ENCODE results near the gene ANTXR1. TPM values are rescaled to one million over a fixed set of nuclear protein-coding genes. Genes with fewer than 3 reads are reported as not detected.
A peak's percentile ranks its signal among the peaks of the same experiment; 100 is the strongest.

The ANTXR1 gene
- total RNA-seq, 8 experiments from 2014 or later: 5.2 to 259 (median 39.8) TPM

DNA sequence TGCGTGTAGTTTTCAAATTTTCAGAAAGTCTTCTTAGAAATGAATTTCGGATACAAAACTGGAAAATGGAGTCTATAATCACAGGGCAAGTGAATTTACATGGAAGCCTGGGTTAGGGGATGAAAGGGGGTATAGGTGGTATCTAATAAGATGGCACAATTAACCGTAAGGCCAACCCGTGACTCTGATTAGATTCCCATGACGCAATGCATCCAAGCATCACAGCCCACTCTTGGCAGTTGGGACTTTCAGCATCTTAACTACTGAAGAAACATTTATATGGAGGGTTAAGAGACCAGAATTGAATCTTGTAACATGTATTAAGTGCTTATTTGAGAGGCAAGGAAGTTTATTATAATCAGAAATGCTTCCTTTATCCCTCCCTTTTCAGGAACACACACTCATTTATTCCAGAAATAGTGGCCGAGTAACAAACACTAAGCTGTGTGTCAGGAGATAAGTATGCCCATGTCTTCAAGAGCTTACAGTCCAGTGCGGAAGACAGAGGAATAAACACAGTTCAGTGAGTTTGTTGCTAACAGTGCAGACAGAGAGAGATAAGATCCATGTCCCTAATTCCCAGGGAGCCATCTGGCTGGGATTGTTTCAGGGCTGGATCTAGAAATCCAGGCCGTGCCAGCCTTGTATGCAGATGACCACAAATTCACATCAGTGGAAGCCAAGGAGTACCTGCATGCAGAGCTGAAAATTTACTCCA, 151.2 kb downstream of the ANTXR1 start:
- ATAC-seq (replicated peaks in 6 of 8): peak in 1 of 8 experiments; percentile 43
- no peak overlapping the region for H3K27ac ChIP-seq
- in situ Hi-C loops (cut with MboI; ENCODE audit: low pct_unique_long_range_greater_than_20kb in 2 of 9, low sequenced_read_pairs in 9 of 9, unreplicated experiment in 9 of 9): no loop called here
- WGBS, 10 experiments: 64 to 100% (median 95%) methylated on average over 3 to 8 of the region's 8 CpGs; no CpG with 5 or more reads in 2 of the 10 experiments
- H3K4me3 ChIP-seq: no peak overlapping the region
- H3K4me1 ChIP-seq (replicated peaks in 1 of 2): peaks cover 3% of the 10 kb centered on the region in 2 donors

DNA sequence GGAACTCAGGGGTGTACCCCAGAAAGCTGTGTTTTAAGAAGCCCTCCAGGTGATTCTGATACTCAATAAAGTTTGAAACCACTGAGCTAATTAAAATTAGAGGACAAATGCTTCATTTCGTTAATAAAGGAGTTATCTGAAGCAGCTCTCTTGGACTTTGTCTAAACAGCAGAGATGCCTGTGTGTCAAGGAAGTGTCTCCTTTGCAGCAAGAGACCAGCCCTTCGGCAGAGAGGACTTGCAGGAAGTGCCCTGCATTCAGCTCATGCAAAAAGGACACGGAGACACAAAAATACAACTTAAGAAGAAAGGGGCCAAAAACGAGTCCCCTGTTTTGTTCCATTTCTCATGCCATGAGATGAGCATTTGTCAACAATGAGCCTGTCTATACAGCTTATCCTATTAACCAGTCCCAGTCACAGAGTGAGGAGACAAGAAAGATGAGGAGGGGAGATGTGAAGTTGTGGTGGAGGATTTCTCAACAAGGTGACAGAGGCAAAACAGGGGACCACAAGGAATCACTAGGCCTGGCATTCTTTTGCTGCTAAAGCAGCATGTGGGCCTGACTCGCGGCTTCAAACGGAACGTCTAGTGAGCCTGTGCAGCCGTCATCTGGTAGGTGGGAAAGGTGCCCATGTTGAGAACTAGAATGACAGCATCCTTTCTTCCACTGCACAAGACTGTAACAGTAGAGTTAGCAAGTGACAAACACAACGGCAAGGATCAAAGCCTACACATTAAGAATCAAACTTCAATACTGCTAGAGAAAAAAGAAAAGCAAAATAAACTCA, 152.3 kb downstream of the ANTXR1 start:
- peaks cover 3 to 14% of the 10 kb centered on the region in 2 donors for H3K4me1 ChIP-seq (replicated peaks in 1 of 2)
- in situ Hi-C loops (cut with MboI; ENCODE audit: low pct_unique_long_range_greater_than_20kb in 2 of 9, low sequenced_read_pairs in 9 of 9, unreplicated experiment in 9 of 9): no loop called here
- no peak overlapping the region for H3K4me3 ChIP-seq
- WGBS, 10 experiments: 51 to 100% (median 77%) methylated on average over 1 to 10 of the region's 10 CpGs
- ATAC-seq (replicated peaks in 6 of 8): no peak
- no peak overlapping the region for H3K27ac ChIP-seq

DNA sequence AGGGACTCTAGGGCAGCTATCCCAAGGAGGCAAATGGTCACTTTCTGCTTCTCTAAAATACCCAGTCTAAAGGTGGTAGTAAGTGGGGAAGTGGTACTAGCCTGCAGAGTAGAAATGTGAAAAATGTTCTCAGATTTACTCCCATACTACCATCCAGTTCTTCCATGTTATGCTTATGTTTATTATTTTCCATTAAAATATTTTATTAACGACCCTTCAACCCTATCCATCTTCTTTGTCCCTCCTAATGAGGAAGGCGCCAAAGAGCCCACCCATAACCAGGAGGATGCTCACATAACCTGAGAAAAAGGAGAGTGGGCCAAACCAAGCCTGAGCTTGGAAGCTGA, 153.5 kb downstream of the ANTXR1 start:
- in situ Hi-C loops (cut with MboI; ENCODE audit: low pct_unique_long_range_greater_than_20kb in 2 of 9, low sequenced_read_pairs in 9 of 9, unreplicated experiment in 9 of 9): no loop called here
- Histone ChIP-seq H3K4me3 (no peak overlapping the region), H3K4me1 (replicated peaks in 1 of 2) (peaks cover 3 to 16% of the 10 kb centered on the region in 2 donors), H3K27ac (no peak overlapping the region)
- WGBS, 10 experiments: 70 to 100% (median 86%) methylated on average over 1 to 2 of the region's 2 CpGs; no CpG with 5 or more reads in 2 of the 10 experiments
- no peak for ATAC-seq (replicated peaks in 6 of 8)

DNA sequence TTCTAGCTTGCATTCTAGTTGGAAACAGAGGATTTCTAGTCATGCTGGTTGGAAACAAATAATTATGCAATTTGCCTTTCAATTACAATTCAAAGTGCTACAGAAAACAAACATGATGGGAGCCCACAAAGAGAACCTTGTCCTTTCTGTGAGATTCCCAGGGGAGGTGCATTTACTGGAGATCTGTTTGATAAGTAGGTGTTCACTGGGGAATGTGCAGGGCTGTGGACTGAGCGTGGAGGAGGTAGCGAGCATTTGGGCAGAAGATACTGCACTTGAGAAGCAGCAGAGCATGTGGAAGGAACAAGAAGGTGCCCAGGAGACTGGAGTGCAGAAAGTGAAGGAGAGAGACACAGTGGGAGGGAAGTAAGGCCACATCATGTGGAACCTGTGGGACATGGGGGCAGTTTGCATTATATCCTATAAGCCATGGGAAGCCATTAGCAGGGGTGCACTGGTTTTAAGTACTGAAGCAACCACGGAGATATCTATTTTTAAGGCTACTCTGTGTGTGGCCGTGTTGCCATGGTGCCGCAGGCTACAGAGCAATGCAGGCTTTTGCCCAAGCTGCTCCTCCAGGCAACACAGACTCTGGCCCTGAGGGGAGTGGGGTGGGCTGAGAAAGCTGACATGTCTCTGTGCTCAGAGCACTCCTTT, 154.0 kb downstream of the ANTXR1 start:
- no peak overlapping the region for H3K4me3 ChIP-seq
- in situ Hi-C loops (cut with MboI; ENCODE audit: low pct_unique_long_range_greater_than_20kb in 2 of 9, low sequenced_read_pairs in 9 of 9, unreplicated experiment in 9 of 9): no loop called here
- peaks cover 3 to 16% of the 10 kb centered on the region in 2 donors for H3K4me1 ChIP-seq (replicated peaks in 1 of 2)
- H3K27ac ChIP-seq: no peak overlapping the region
- peak in 3 of 8 experiments; percentile 33 to 76 (median 43) for ATAC-seq (replicated peaks in 6 of 8)
- 86 to 100% (median 92%) methylated on average over 1 to 2 of the region's 5 CpGs; no CpG with 5 or more reads in 3 of the 10 experiments for WGBS, 10 experiments

DNA sequence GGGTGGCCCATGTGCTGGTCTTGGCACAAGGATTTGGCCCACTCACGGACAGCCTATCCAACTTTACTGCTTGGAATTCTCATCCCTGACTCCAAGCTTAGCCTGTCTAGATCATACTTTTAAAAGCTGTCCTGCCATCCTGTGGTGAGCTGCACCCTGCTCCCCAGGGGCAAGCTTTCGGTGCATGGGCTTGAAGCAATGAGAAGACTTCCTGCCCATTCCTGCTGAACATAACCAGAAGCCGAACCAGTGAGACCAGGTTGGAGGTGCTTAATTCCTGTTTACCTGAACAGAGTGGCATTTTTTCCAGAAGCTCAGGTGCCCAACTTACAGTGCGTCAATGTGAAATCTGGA, 154.5 kb downstream of the ANTXR1 start:
- Histone ChIP-seq H3K27ac (no peak overlapping the region), H3K4me3 (no peak overlapping the region), H3K4me1 (replicated peaks in 1 of 2) (peaks cover 3 to 16% of the 10 kb centered on the region in 2 donors)
- WGBS, 10 experiments: 40 to 100% (median 75%) methylated on average over 1 to 4 of the region's 4 CpGs; no CpG with 5 or more reads in 2 of the 10 experiments
- in situ Hi-C loops (cut with MboI; ENCODE audit: low pct_unique_long_range_greater_than_20kb in 2 of 9, low sequenced_read_pairs in 9 of 9, unreplicated experiment in 9 of 9): no loop called here
- no peak for ATAC-seq (replicated peaks in 6 of 8)

DNA sequence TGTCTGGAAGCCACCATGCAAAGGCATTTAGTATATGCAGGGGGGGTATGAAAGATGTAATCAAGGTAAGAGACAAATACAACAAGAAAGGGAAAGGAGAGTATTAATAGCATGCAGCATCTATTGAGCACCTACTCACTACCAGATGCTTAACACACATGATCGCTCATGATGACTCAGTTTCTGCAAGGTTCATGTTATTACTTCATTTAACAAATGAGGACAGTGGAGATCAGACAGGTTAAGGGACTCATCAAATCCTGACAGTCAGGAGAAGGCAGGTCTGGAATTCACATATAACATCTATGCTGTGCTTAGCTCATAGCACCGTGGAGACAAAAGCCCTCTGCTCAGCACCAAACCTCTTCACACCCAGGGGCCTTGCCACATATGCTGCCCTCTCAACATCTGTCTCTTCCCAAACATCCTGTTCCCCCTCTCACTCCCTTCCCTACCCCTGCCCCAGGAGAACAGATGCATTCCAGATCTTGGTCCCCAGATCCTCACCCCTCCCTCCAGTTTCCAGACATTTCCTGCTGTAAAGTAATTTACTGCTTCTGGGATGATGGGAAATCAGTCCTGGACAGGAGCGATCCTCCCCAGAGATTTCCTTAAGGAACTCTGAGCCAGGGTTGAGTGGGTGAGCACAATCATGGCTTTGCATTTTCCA, 155.3 kb downstream of the ANTXR1 start:
- in situ Hi-C loops (cut with MboI; ENCODE audit: low pct_unique_long_range_greater_than_20kb in 2 of 9, low sequenced_read_pairs in 9 of 9, unreplicated experiment in 9 of 9): no loop called here
- Histone ChIP-seq H3K27ac (no peak overlapping the region), H3K4me3 (no peak overlapping the region), H3K4me1 (replicated peaks in 1 of 2) (peaks cover 3 to 16% of the 10 kb centered on the region in 2 donors)
- 94 to 100% (median 100%) methylated on average over 1 to 2 of the region's 3 CpGs; no CpG with 5 or more reads in 4 of the 10 experiments for WGBS, 10 experiments
- ATAC-seq (replicated peaks in 6 of 8): no peak

DNA sequence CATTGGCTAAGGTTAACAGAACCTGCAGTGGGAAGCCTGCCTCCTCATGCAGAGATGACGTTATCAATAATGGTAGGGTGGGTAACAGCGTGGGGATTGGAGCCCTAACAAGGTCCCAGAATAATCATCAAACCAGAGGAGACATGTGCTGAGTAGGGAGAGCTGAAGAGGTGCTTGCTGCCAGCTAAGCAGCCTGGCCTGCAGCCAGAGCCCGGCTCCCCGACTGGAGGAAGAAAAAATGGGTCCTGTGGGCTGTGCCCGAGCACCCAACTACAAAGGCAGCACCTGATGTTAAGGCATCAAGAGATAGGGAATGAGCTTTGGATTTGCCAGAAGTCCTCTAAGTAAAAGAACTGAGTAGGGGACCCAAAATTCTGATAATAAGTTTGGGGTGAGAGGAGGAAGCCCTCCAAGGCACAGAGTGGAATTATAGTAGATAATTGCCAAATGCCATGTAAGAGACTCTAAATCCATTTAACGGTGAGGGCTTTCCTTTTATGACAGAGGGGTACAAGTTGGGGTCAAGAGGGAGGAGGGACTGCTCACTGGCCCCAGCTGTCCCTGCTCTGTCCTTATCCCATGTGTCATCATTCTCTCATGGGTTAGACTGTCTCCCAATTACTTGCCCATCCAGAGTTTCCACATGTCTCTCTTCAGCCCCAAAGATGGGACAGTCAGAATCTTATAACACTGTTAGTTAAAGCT, 156.1 kb downstream of the ANTXR1 start:
- Histone ChIP-seq H3K4me1 (replicated peaks in 1 of 2) (peaks cover 3 to 16% of the 10 kb centered on the region in 2 donors), H3K27ac (no peak overlapping the region)

DNA sequence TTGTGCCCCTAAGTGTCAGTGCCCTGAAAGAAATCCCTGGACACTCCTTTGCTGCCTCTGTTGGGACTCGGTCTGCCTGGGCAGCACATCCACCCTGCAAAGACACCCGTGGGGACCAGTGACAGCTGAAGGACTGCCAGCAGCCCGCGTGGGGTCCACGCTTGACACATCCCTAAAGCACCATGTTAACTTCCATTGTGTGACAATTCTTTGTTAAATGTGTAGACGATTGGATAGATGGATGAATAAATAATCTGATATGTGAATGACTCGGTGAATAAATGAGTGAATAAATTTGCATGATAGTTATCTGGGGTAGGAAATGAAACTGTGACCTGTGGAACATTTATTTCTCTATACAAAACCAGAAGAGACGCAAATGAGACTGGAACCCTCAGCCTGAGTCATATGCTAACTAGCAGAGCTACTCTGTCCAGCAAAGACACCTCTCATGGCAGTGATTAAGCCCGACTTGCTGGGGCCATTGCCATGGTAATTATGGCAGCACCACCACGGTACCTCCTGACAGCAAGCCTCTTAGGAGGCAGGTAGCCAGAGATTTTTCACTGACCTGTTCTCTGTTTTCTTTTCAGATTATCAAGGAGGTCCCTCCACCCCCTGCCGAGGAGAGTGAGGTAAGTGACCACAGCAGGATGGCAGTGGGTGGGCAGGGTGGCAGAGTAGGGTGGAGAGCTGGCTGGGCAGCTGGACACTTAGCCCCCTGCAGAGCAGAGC, 156.8 kb downstream of the ANTXR1 start:
- ATAC-seq (replicated peaks in 6 of 8): peak in 7 of 8 experiments; percentile 54 to 86 (median 77)
- H3K4me3 ChIP-seq: no peak overlapping the region
- in situ Hi-C loops (cut with MboI; ENCODE audit: low pct_unique_long_range_greater_than_20kb in 2 of 9, low sequenced_read_pairs in 9 of 9, unreplicated experiment in 9 of 9): no loop called here
- no peak overlapping the region for H3K27ac ChIP-seq
- WGBS, 10 experiments: 0 to 76% (median 45%) methylated on average over 1 to 11 of the region's 11 CpGs; no CpG with 5 or more reads in 2 of the 10 experiments
- H3K4me1 ChIP-seq (replicated peaks in 1 of 2): peaks cover 3 to 16% of the 10 kb centered on the region in 2 donors

More for the DNA sequence above, 156.1 kb downstream of the ANTXR1 start:
- ATAC-seq (replicated peaks in 6 of 8): peak in 3 of 8 experiments; percentile 14 to 40 (median 30)
- no peak overlapping the region for H3K4me3 ChIP-seq
- in situ Hi-C loops (cut with MboI; ENCODE audit: low pct_unique_long_range_greater_than_20kb in 2 of 9, low sequenced_read_pairs in 9 of 9, unreplicated experiment in 9 of 9): no loop called here
- 19 to 100% (median 95%) methylated on average over 2 to 4 of the region's 6 CpGs; no CpG with 5 or more reads in 4 of the 10 experiments for WGBS, 10 experiments

DNA sequence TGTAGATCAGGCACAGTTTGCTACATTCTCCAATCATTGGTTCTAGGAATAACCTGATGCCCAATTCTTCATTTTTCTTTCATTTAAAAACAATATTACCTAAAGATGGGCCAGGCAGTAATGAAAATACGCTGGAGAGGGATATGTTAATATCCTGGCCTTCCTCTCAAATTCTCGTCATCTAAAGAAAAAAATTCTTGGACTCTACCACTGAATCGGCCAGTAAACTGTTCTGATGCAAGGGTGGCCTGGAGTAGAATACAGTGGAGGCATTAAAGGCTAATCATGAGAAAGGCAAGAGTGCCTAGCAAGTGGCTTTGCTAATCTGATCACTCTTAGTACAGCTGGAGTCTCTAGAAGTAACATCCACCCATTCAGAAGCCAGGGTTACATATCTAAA, 157.7 kb downstream of the ANTXR1 start:
- WGBS, 10 experiments: 20 to 100% (median 92%) methylated on average over 1 to 3 of the region's 3 CpGs; no CpG with 5 or more reads in 3 of the 10 experiments
- Histone ChIP-seq H3K4me1 (replicated peaks in 1 of 2) (peaks cover 3 to 16% of the 10 kb centered on the region in 2 donors), H3K27ac (no peak overlapping the region), H3K4me3 (no peak overlapping the region)
- in situ Hi-C loops (cut with MboI; ENCODE audit: low pct_unique_long_range_greater_than_20kb in 2 of 9, low sequenced_read_pairs in 9 of 9, unreplicated experiment in 9 of 9): no loop called here
- ATAC-seq (replicated peaks in 6 of 8): no peak

DNA sequence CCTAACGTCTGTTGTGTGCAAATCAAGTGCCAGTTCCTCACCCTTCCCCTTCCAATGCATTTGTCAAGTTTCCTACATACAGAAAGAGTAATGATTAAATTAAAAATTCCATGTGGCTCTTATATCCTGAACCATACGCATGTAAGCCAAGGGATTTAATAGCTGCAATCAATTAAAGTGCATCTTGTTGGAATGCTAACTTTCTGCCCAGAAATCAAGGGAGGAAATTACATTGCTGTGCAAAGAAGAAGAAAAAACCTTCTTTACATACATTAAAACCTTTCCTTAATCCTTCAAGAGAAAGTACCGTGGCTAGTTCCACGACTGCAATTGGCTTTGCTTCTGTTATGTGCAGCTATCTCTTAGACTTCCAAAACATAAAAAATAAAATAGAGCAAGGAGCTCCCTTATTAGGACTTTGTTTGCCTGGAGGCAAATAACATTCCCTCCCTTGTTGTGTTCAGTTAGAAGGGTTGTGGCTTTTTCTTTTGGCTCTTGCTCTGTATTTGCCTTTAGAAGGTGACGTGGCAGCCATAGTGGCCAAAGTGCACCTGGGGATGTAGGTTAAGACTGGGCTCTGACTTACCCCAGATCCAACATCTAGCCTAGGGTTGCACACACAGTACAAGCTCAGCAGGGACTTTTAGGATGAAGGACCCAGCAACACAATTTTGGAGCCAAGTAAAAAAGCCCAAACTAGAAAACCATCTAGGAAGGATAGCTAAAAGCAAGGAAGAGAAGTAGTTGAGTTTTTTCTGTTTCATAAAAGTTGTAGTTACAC, 158.3 kb downstream of the ANTXR1 start:
- peak in 2 of 8 experiments; percentile 24 to 64 for ATAC-seq (replicated peaks in 6 of 8)
- Histone ChIP-seq H3K27ac (no peak overlapping the region), H3K4me1 (replicated peaks in 1 of 2) (peaks cover 3 to 16% of the 10 kb centered on the region in 2 donors), H3K4me3 (no peak overlapping the region)
- 17 to 84% (median 59%) methylated on average over 2 to 5 of the region's 5 CpGs; no CpG with 5 or more reads in 2 of the 10 experiments for WGBS, 10 experiments
- in situ Hi-C loops (cut with MboI; ENCODE audit: low pct_unique_long_range_greater_than_20kb in 2 of 9, low sequenced_read_pairs in 9 of 9, unreplicated experiment in 9 of 9): no loop called here

DNA sequence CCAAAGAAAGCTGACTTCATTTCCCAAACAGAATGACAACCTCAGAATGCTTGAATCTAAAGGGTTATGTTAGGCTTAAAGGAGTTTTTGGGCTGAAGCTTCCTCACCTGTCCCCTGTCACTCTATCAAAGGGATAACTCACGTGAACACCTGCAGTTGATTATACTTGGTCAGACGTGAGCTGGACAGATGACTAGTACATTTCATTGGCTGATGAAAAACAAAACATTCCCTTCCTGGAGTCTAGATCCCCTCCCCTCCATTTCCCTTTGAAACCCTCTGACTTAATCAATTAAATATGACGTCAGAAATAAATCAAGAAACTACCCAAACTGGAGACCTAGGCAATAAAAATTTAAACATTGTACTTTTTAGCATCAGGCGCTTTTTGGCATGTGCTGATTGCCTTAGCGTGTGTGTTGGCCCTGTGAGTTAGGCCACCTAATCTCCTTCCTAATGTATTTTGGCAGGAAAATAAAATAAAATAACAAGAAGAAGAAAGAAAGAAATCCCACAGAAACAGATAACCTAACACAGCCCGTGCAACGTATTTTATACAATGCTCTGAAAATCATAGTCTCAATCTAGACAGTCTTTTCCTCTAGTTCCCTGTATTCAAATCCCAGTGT, 159.0 kb downstream of the ANTXR1 start:
- Histone ChIP-seq H3K27ac (no peak overlapping the region), H3K4me3 (no peak overlapping the region), H3K4me1 (replicated peaks in 1 of 2) (peaks cover under 1 to 16% of the 10 kb centered on the region in 2 donors)
- no peak for ATAC-seq (replicated peaks in 6 of 8)
- in situ Hi-C loops (cut with MboI; ENCODE audit: low pct_unique_long_range_greater_than_20kb in 2 of 9, low sequenced_read_pairs in 9 of 9, unreplicated experiment in 9 of 9): no loop called here
- WGBS, 10 experiments: 75 to 100% (median 95%) methylated on average over 1 to 7 of the region's 7 CpGs

All from motor neuron (in vitro differentiated cells).